ENCODE measurements around the gene MARCHF6.
"Not testable (repeated sequence)": the region's sequence is repeated elsewhere in the genome, so short reads cannot be mapped to it uniquely, and the experiment has no call there.

Gene MARCHF6

DNA sequence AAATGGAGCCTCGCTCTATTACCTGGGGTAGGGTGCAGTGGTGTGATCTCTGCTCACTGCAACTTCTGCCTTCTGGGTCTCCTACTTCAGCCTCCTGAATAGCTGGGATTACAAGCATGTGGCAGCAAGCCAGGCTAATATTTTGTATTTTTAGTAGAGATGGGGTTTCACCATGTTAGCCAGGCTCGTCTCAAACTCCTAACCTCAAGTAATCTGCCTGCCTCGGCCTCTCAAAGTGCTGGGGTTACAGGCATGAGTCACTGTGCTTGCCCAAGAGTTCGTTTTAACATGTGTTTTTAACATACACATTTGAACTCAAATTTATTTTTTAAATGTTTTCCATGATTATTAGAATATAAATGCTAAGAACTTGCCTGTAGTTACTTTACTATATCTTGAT lies 34.2 kb downstream of the MARCHF6 start:
- no peak for DNase-seq

DNA sequence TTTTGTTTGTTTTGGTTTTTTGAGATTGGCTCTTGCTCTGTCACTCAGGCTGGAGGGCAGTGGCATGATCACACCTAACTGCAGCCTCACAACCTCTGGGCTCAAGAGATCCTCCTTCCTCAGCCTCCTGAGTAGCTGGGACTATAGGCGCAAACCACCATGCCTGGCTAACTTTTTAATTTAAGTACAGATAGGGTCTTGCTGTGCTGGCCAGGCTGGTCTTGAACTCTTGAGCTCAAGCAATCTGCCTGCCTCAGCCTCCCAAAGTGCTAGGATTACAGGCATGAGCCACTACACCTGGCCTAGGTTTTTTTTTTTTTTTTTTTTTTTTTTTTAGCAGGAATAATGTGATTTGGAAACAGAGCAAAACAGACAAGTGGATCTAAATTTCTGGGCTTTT lies 37.6 kb downstream of the MARCHF6 start:
- no peak for DNase-seq

DNA sequence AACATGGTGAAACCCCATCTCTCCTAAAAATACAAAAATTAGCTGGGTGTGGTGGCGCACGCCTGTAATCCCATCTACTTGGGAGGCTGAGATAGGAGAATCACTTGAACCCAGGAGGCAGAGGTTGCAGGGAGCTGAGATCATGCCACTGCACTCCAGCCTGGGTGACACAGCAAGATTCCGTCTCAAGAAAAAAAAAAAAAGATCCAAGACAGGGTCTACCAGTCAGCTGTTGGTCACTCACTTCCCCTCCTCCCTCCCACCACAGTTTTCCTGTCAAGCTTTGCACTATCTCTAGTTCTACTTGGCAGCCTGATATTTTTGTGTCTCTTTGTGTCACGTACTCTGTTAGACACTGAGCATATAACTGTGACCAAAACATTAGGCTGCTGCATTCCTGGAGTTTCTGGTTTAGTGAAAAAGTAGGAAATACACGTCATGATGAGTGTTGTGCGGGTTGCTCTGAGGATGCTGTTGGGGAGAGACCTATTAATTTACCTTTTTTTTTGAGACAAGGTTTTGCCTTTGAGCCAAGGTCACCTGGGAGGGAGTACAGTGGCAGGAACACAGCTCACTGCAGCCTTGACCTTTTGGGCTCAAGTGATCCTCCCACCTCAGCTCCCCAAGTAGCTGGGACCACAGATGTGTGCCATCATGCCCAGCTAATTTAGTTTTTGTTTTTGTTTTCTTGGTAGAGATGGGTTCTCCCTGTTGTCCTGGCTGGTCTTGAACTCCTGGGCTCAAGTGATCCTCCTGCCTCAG lies 39.3 kb downstream of the MARCHF6 start:
- DNase-seq: not testable (repeated sequence)

DNA sequence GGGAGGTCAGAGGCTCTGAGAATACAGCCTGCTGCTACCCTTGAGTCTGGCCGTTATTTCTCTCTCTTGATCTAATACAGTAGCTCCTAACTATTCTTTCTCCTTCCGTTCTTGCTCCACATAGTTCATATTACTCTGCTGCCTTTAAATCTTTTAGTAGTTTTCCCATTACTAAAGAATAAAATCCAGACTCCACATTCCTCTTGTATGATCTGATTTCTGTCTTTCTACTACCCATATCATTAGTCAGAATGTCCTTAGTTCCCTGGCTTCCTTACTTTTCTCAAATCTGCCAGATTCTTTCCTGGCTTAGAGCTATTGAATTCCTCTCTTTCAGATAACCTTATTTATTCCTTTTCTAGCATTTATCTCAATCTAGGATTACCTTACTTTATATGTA lies 40.0 kb downstream of the MARCHF6 start:
- DNase-seq: no peak

DNA sequence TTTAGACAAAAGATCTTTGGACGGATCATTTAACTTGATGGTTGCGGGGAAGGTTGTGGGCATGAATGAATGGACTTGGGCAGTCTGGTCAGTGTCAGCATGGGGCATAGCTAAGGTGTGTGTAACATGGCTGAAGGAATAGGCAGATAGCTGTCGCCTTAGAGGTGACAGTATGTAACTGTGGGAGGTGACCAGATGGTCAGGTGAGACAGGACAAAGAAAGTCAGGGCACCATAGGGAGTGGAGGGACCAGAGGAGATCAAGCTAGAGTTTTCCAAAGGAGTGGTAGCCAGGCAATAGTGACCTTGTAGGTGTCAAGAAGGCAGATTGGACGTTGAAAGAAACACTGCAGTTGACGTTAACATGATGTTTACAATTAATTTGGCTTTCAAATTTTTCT lies 43.1 kb downstream of the MARCHF6 start:
- no peak for DNase-seq

DNA sequence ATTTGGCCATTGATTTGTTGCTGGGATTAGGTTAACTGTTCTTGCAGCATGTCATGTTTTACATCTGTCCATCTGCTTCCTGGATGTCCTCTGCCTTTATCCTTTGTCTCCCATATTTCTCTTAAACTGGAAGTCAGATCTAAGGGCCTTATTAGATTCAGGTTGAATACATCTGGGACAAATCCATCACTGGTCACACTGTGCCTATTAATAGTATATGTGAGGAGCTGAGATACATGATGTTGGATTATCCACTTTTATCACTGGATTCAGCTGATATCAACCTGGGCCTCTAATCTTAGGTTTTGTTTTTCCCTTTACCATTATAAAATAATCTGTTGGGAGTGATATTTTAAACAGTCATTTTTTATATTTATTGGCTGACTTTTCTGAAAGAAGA lies 46.3 kb downstream of the MARCHF6 start:
- DNase-seq: no peak

DNA sequence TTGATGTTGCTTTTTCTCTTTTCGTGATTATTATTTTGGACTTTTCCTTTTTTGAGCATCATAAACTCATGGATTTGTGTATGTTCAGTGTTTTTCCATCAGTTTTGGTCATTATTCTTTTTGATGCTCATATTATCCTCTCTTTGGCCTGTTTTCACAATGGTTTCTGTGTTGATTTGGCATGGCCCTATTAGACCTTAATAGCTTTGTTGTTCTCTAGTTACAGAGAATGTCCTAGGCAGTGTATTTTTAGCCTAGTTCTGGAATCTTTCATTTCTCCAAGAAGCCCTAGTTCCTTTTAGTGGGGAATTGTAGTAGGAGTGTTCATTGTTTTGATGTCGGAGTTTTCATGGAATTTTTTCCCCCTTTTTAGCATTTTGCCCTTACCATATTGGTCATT lies 46.9 kb downstream of the MARCHF6 start:
- DNase-seq: no peak

DNA sequence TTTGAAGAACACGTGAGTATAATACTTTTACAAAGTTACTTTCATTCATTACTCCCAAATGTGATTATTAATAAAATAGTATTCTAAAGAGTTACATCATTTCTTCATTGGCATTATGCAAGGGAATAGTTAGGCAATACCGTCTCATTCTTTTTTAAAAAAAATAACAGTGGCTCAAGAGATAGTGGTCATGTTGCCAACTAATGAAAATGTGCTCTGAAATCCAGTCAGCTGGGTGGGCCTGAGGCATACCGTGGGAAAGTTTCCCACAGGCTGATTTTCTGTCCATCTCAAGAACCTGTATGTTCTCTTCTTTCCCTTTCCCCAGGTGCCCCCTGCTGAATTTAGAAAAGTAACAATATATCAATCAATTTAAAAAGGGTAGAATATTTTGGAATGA lies 47.3 kb downstream of the MARCHF6 start:
- no peak for DNase-seq

DNA sequence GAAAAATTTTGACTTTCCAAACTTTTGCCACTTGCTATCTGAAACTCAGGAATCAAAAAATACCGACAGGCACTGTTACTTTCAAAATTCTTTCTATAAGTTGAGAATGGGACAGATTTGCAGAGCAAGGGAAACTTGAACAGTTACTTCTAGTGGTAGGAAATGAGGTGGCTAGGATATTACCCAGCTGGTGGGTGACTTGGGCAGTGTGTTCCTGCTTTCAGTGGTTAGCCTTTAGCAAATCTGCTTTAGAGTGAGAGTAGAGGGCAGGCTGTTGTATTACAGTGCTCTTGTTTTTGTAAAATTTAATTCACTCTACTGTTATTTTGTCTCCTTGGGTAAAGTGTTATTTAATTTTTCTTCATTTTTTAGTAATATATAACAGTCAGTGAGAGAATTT lies 48.0 kb downstream of the MARCHF6 start:
- no peak for DNase-seq

Data from activated T-cell treated with anti-CD3 and anti-CD28 coated beads for 4 hours (primary cell).